Measurements from ENCODE around the gene CSNK2A1. TPM values are rescaled to one million over a fixed set of nuclear protein-coding genes. Genes with fewer than 3 reads are reported as not detected.
A peak's percentile ranks its signal among the peaks of the same experiment; 100 is the strongest.

Gene CSNK2A1
- polyA plus RNA-seq, 1 experiment = 71.5 TPM

DNA sequence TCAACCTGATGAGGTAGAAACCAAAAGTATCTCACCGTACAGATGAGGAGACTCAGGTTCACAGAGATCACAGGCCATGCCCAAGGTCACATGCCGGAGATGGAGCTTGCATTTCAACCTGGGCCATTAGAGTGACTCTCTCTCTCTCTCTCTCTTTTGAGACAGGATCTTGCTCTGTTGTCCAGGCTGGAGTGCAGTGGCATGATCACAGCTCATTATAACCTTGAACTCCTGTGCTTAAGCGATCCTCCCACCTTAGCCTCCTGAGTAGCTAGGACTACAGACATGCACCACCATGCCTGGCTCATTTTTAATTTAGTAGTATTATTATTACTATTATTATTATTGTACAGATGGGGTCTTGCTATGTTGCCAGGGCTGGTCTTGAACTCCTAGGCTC, 2.8 kb upstream of the CSNK2A1 start:
- H3K27me3 ChIP-seq (ENCODE audit: control insufficient read depth, insufficient read depth, low read length) = peaks cover 4% of the 10 kb centered on the region
- CTCF ChIA-PET = interaction anchor here (0.9 to 1.3 kb wide), 3 partner anchors 14 to 192 kb away, joined by 3 read pairs; no protein-coding TSS in a partner anchor
- TF ChIP-seq, protein P1, sequence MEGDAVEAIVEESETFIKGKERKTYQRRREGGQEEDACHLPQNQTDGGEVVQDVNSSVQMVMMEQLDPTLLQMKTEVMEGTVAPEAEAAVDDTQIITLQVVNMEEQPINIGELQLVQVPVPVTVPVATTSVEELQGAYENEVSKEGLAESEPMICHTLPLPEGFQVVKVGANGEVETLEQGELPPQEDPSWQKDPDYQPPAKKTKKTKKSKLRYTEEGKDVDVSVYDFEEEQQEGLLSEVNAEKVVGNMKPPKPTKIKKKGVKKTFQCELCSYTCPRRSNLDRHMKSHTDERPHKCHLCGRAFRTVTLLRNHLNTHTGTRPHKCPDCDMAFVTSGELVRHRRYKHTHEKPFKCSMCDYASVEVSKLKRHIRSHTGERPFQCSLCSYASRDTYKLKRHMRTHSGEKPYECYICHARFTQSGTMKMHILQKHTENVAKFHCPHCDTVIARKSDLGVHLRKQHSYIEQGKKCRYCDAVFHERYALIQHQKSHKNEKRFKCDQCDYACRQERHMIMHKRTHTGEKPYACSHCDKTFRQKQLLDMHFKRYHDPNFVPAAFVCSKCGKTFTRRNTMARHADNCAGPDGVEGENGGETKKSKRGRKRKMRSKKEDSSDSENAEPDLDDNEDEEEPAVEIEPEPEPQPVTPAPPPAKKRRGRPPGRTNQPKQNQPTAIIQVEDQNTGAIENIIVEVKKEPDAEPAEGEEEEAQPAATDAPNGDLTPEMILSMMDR (IDR thresholded peaks at IDR 0.05; ENCODE audit: insufficient read depth, low read depth, low read length) = no peak
- no peak overlapping the region for H3K4me3 ChIP-seq (ENCODE audit: low read depth, low read length)
- no peaks in the 10 kb centered on the region for H3K36me3 ChIP-seq (ENCODE audit: control insufficient read depth, insufficient read depth, low read length)
- DNase-seq (ENCODE audit: low read depth) = no peak
- POLR2A ChIA-PET = no interaction called here

DNA sequence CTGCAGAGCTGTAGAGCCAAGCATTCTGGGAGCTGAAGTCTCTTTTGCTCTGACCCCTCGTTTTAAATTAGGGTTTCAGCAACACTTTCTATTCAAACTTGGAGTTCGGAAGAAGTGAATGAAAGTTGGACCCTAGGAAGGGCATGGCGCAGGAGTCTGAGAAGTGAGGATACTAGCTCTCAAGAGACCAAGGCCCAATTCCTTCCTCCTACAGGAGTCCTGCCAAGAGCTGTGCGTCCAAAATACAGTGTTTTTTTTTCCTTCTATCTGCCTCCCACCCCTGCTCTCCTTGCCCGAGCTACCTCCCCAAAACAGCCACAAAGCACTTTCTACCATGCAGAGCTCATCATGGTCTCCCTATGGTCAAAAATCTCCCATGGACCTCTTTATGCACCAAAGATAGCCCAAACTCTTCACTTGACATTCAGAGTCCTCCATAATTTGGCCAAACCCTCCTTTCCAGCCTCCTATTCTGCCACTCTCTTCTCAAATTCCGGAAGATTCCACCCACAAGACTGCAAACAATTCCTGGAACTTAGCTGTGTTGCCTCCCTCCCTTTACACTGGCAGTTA, 649 bp upstream of the CSNK2A1 start:
- ChIA-PET CTCF (interaction anchor here (1.2 to 2.2 kb wide), 3 partner anchors 17 to 25 kb away, joined by 3 to 7 read pairs (median 7); no protein-coding TSS in a partner anchor), POLR2A (no interaction called here)
- H3K4me3 ChIP-seq (ENCODE audit: low read depth, low read length) = no peak overlapping the region
- TF ChIP-seq, protein P1 (IDR thresholded peaks at IDR 0.05; ENCODE audit: insufficient read depth, low read depth, low read length) = no peak
- no peak for DNase-seq (ENCODE audit: low read depth)
- no peaks in the 10 kb centered on the region for H3K36me3 ChIP-seq (ENCODE audit: control insufficient read depth, insufficient read depth, low read length)
- no peaks in the 10 kb centered on the region for H3K27me3 ChIP-seq (ENCODE audit: control insufficient read depth, insufficient read depth, low read length)

DNA sequence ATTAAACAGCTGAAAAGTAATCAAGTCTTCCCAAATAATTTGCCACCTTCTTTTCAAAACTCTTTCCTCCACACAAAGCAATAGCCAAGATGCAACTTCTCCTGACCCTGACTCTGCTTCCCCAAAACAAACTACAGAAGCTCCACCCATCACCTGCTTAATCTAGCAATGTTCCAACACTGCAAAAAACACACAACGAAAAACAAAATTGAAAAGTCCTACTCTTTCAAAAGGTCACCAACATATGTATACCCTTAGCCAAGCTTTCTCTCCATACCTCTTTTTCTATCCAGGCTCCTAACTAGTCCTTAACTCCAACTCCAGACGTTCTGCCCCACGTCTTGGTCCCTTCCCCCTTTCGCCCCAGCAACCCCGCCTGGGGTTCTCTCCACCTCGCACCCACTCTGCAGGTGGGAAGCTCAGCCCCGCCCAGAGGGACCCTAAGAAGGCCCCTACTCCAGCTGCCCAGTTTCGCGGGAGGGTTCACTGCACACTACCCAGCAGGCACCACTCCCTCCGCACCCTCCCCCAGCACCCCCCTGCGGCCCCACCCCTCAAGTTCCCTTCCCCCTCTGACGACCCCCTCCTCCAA, 717 bp downstream of the CSNK2A1 start:
- CTCF ChIA-PET = interaction anchor here (0.8 to 2.2 kb wide), 3 partner anchors 18 to 103 kb away, joined by 5 to 7 read pairs (median 7); no protein-coding TSS in a partner anchor
- POLR2A ChIA-PET = no interaction called here
- no peak for DNase-seq (ENCODE audit: low read depth)
- H3K36me3 ChIP-seq (ENCODE audit: control insufficient read depth, insufficient read depth, low read length) = no peaks in the 10 kb centered on the region
- TF ChIP-seq, protein P1 (IDR thresholded peaks at IDR 0.05; ENCODE audit: insufficient read depth, low read depth, low read length) = no peak
- H3K4me3 ChIP-seq (ENCODE audit: low read depth, low read length) = peak overlapping the region; percentile 89
- no peaks in the 10 kb centered on the region for H3K27me3 ChIP-seq (ENCODE audit: control insufficient read depth, insufficient read depth, low read length)

DNA sequence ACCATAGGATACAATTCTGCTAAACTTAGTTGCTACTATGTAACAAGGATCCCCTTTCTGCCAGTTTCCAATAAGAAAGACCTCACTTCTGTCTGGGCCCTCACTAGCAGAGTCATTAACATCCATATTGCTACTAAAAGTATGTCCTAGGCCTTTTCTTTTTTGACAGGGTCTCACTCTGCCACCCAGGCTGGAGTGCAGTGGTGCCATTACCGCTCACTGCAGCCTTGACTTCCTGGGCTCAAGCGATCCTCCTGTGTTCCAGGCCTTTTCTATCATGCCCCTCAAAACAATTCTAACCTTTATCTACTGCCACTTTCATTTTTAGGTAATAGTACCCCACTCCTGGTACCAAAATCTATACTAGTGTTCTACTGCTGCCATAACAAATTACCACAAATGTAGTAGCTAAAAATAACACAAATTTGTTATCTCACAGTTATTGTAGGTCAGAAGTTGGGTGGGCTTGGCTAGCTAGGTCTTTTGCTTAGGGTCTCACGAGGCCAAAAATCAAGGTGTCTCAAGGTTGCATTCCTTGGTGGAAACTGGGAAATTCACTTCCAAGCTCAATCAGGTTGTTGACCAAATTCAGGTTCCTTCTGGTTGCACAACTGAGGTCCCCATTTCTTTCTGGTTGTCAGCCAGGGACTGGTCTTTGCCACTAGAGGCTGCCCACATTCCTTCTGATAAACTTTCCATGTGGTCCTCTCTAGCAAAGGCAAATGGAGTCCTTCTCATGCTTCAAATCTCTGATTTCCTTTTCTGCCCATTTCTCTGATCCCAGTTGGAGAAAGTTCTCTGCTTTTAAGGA, 3.0 kb downstream of the CSNK2A1 start:
- ChIA-PET POLR2A (no interaction called here), CTCF (interaction anchor here (1.5 kb wide), 1 partner anchor 105 kb away, joined by 3 read pairs; no protein-coding TSS in a partner anchor)
- TF ChIP-seq, protein P1 (IDR thresholded peaks at IDR 0.05; ENCODE audit: insufficient read depth, low read depth, low read length) = no peak
- no peak overlapping the region for H3K4me3 ChIP-seq (ENCODE audit: low read depth, low read length)
- DNase-seq (ENCODE audit: low read depth) = no peak
- no peaks in the 10 kb centered on the region for H3K27me3 ChIP-seq (ENCODE audit: control insufficient read depth, insufficient read depth, low read length)
- no peaks in the 10 kb centered on the region for H3K36me3 ChIP-seq (ENCODE audit: control insufficient read depth, insufficient read depth, low read length)

DNA sequence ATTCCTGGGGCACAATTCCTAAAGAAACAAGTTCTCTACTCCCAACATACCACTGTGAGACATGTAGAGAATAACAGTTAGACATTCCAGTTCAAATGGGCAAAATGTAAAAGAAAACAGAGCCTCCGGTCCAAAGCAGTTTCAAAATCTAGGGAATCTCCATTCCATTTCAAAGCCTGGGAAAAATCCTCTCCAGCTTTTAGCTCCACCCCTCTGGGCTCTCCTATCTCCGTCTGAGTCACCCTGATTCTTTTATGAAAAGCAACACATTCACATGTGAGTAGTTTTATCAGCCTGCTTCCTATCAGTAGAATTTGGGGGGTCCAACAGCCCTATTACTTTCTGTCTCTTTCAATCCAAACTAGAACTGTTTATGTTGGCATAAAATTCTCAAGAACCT, 3.7 kb downstream of the CSNK2A1 start:
- CTCF ChIA-PET = interaction anchor here (1.4 to 1.5 kb wide), 2 partner anchors 10 to 106 kb away, joined by 3 read pairs; no protein-coding TSS in a partner anchor
- Histone ChIP-seq H3K36me3 (ENCODE audit: control insufficient read depth, insufficient read depth, low read length) (no peaks in the 10 kb centered on the region), H3K27me3 (ENCODE audit: control insufficient read depth, insufficient read depth, low read length) (no peaks in the 10 kb centered on the region), H3K4me3 (ENCODE audit: low read depth, low read length) (no peak overlapping the region)
- POLR2A ChIA-PET = no interaction called here
- TF ChIP-seq, protein P1 (IDR thresholded peaks at IDR 0.05; ENCODE audit: insufficient read depth, low read depth, low read length) = no peak
- no peak for DNase-seq (ENCODE audit: low read depth)
